NCI-H1436 (cell line): ENCODE measurements around the gene NAV1.
"Not testable (repeated sequence)": the region's sequence is repeated elsewhere in the genome, so short reads cannot be mapped to it uniquely, and the experiment has no call there.

Experiments used
- DNase-seq: peaks from one replicate; lab custom pipeline; 2025; lab: John Stamatoyannopoulos, UW

The NAV1 gene

DNA sequence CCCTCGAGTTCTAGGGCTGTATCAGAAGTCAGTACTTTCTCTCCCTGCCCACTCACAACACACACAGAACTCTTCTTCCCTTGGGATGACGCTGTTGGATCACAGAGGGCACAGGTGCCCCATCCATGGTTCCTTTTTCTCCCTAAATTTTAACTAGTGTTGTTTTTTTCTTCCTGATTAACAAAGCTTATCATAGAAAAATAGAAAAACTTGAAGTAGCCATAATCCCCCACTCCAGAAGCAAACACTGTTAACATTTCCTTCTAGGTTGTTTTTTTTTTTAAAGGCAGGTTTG lies 27.5 kb downstream of the NAV1 start:
- no peak for DNase-seq

DNA sequence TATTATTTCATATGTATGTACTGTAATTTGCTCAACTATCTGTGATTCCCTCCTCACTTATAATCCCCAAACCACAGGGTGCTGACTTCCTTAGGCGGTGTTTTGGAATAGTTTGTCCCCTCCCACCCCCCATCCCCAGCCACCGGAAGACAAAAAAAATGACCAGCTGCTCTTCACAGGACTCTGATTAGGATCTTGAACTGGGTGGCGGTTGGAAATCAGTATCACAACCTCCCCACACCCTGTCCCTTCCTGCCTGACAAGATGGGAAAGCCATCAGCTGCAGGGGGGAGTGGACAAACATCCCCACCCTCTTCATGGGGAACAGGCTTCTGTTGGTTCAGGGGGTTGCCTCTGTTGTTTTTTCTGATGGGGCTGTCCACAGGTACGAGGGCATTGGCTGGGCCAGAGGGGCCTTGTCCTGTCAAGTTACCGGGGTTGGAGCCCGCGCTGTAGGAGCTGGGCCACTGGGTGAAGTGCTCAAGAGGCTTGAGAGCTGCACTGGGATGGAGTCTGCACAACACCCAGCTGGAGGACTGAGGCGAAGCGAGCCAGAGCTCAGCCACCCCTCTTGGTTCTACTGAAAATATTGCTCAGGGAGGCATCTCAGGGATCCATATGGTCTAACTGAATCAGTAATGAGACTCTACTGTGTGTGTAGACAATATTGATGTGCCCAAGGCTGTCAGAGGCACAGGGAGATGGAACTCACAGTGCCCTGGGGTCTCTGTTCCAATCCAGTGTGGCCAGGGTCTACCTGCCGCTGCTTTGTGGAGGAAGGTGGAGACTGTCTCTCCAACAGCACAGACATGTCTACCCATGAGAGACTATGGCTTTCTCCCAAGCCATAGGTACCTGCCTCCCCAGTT lies 28.2 kb downstream of the NAV1 start:
- no peak for DNase-seq

- no peak for DNase-seq
Measured at GRCh38 chr1:201568265-201568664, 29.3 kb downstream of the NAV1 start.

DNA sequence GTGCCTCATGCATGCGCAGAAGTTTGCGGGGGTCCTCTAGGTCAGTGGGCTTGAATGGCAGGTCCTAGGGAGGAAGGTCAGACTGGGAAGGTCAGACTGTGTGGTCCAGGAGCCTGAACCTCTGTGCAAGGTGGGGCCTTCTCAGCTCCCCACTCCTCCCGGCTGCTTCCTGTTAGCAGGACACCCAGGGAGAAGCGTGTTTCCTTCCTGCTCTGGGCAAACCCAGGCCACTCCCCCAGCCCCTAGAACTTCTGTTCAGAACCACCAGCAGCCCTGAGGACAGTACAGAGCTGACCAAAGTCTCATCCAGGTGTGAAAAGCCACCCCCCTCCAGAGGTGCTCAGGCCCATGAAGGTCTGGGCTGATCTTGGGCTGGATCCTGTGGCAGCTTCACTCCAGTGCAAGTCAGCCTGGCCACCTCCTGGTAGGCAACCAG lies 29.9 kb downstream of the NAV1 start:
- no peak for DNase-seq

GRCh38 chr1:201570181-201570885 lies 31.4 kb downstream of the NAV1 start:
- DNase-seq: no peak

- DNase-seq: no peak
Measured at GRCh38 chr1:201570886-201571624, 32.1 kb downstream of the NAV1 start.

GRCh38 chr1:201573030-201573429 lies 34.1 kb downstream of the NAV1 start:
- no peak for DNase-seq

GRCh38 chr1:201573923-201574322 lies 35.0 kb downstream of the NAV1 start:
- DNase-seq: no peak

GRCh38 chr1:201575912-201576311 lies 37.0 kb downstream of the NAV1 start:
- no peak for DNase-seq

DNA sequence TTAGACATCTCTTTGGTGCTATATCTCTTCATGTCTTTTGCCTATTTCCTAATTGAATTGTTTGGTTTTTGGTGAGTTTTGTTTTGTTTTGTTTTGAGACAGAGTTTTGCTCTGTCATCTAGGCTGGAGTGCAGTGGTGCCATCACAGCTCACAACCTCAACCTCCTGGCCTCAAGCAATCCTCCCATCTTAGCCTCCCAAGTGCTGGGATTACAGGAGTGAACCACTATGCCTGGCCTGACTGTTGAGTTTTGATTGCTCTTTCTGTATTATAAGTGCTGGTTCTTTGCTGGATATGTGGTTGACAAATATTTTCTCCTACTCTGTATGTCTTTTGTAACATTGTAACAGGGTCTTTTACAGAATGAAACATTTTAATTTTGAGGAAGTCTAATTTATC lies 38.0 kb downstream of the NAV1 start:
- no peak for DNase-seq

DNA sequence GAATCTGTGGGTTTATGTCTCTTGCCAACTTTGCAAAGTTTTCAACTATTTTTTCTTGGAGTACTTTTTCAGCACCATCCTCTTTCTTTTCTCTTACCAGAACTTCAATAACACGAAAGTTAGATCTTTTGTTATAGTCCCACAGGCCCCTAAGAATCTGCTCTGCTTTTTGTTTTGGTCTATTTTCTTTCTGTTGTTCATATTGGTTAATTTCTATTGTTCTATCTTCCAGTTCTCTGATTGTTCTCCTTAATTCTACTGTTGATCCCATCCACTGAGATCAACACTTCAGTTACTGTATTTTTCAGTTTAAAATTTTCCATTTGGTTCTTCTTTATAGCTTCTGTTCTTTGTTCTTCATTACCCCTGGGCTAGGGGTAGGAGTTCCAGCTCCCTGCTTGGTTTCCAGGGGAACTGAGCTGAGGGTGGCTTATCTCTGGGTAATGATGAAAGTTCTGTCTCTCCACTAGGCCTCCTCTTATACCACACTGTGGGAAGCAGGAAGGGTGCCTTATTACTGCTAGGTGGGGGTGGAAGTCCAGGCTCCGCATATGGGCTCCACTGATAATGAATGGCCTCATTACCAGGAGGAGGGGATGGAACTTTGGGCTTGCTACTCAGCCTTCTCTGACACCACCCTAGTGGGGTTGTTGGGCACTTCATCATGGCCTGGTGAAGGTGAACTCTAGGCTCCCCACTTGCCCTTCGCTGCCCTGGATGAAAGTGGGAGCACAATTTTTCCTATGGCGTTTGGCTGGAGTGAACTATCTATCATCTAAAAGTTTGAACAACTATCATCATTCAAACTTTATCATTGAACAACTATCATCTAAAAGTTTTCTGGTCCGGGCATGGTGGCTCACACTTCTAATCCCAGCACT lies 39.3 kb downstream of the NAV1 start:
- DNase-seq: no peak

GRCh38 chr1:201581371-201581770 lies 42.4 kb downstream of the NAV1 start:
- not testable (repeated sequence) for DNase-seq

GRCh38 chr1:201582705-201583442 lies 43.9 kb downstream of the NAV1 start:
- DNase-seq: peak; percentile 78

GRCh38 chr1:201583663-201584062 lies 44.7 kb downstream of the NAV1 start:
- DNase-seq: no peak

GRCh38 chr1:201584471-201585092 lies 45.7 kb downstream of the NAV1 start:
- DNase-seq: no peak

DNA sequence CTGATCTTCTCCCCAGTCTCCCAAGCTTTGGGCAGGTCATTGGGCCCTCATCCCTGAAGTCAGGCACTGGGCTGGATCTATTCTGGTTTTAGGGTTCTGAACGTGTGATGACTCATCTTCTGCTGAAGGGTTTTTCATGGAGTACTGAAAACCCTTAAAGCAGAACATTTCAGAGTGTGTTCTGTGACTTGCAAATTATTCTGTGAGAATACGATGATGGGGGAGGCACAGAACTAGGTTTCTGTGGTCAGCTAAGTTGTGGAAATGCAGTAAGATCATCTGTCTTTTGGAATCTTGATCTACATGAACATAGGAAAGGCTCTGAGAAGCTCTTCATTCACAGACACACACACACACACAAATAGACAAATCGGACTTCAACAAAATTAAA lies 46.2 kb downstream of the NAV1 start:
- no peak for DNase-seq

DNA sequence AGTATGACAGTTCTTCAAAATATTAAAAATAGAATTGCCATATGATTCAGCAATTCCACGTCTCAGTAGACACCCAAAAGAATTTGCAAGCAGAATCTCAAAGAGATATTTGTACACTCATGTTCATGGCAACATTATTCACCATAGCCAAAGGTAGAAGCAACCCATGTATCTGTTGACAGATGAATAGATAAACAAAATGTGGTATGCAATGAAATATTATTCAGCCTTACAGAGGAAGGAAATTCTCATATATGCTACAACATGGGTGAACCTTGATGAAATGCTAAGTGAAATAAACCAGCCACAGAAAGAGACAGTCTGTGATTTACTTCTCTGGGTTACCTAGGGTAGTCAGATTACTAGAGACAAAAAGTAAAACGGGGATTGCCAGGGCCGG lies 47.0 kb downstream of the NAV1 start:
- DNase-seq: no peak

DNA sequence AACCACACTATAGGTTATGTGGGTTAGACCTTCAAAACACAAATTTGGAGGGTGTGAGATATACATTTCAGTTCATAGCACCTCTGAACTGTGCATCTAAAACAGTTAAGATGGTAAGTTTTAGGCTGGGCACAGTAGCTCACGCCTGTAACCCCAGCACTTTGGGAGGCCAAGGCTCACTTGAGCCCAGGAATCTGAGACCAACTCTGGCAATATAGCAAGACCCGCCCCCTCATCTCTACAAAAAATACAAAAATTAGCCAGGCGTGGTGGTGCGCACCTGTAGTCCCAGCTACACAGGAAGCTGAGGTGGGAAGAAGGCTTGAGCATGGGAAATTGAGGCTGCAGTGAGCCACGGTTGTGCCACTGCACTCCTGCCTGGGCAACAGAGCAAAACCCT lies 47.9 kb downstream of the NAV1 start:
- DNase-seq: no peak

DNA sequence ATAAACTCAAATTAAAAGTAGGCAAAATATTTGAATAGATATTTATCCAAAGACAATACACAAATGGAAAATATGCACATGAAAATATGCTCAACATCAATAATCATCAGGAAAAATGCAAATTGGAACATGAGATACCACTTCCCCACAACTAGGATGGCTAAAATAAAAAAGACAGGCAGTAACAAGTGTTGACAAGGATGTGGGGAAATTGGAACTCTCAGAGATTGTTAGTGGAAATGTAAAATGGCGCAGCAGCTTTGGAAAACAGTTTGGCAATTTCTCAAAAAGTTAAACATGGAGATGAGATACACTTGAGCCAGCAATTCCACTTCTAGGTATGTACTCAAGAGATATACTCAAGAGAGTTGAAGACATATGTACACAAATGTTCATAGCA lies 48.8 kb downstream of the NAV1 start:
- no peak for DNase-seq
